WTC11 (cell line): Measurements from ENCODE around the gene TLE3. TPM values are rescaled to one million over a fixed set of nuclear protein-coding genes. Genes with fewer than 3 reads are reported as not detected.

Experiments used
- ATAC-seq: fragments of 200-7000 bp; cut with Tn5 transposase; 2 replicates; pipeline ENCODE4 v1.10.0; 2021; ENCODE audit warnings: mild to moderate bottlenecking, moderate library complexity
- CTCF ChIA-PET: fragments of 300-600 bp; sonication (Branson Sonifier 250); formaldehyde crosslinking; loops from one replicate; lab custom pipeline; 2021; ENCODE audit warnings: antibody characterized with exemption; lab: Charles Lee
- POLR2A ChIA-PET: fragments of 350-600 bp; sonication (Branson Sonifier 250); formaldehyde crosslinking; loops from one replicate; lab custom pipeline; 2021; ENCODE audit warnings: antibody characterized with exemption; lab: Charles Lee
- DNase-seq: peaks from one replicate; pipeline ENCODE4 v3.0.0; 2021; ENCODE audit warnings: low spot score
- H3K27ac Mint-ChIP-seq: 2 replicates; pipeline ENCODE4 v1.8.0; 2021; ENCODE audit warnings: mixed read lengths
- H3K27me3 Mint-ChIP-seq: 2 replicates; pipeline ENCODE4 v1.8.0; 2021; ENCODE audit warnings: low read depth, mild to moderate bottlenecking, moderate library complexity, mixed read lengths
- H3K36me3 Mint-ChIP-seq: 2 replicates; pipeline ENCODE4 v1.8.0; 2021; ENCODE audit warnings: mixed read lengths
- H3K4me1 Mint-ChIP-seq: 2 replicates; pipeline ENCODE4 v1.8.0; 2022; ENCODE audit warnings: mixed read lengths
- H3K4me3 Mint-ChIP-seq: 2 replicates; pipeline ENCODE4 v1.8.0; 2021; ENCODE audit warnings: mild to moderate bottlenecking, moderate library complexity, mixed read lengths
- H3K9me3 Mint-ChIP-seq: 2 replicates; pipeline ENCODE4 v1.8.0; 2021; ENCODE audit warnings: mixed read lengths
- CREM ChIP-seq: sonication (generic); formaldehyde crosslinking; IDR thresholded peaks from 2 replicates; pipeline ENCODE4 v1.8.1; 2022; ENCODE audit warnings: mild to moderate bottlenecking, missing genetic modification reagents, moderate library complexity
- EMX1 ChIP-seq: fragments of 250-450 bp; sonication (Bioruptor Pico); IDR thresholded peaks from 2 replicates; pipeline ENCODE4 v1.8.0; 2021; ENCODE audit warnings: mild to moderate bottlenecking
- ETV6 ChIP-seq: sonication (generic); formaldehyde crosslinking; IDR thresholded peaks from 2 replicates; pipeline ENCODE4 v1.8.1; 2022; ENCODE audit warnings: mild to moderate bottlenecking, missing genetic modification reagents
- HMGXB4 ChIP-seq: sonication (generic); formaldehyde crosslinking; IDR thresholded peaks from 2 replicates; pipeline ENCODE4 v1.8.1; 2023; ENCODE audit warnings: mild to moderate bottlenecking, moderate library complexity, missing genetic modification reagents
- JUN ChIP-seq: sonication (generic); formaldehyde crosslinking; IDR thresholded peaks from 2 replicates; pipeline ENCODE4 v1.8.0; 2023; ENCODE audit warnings: mild to moderate bottlenecking, missing genetic modification reagents
- NFE2L1 ChIP-seq: sonication (generic); formaldehyde crosslinking; IDR thresholded peaks from 2 replicates; pipeline ENCODE4 v1.8.1; 2023; ENCODE audit warnings: missing genetic modification reagents
- SMAD3 ChIP-seq: sonication (generic); formaldehyde crosslinking; IDR thresholded peaks from 2 replicates; pipeline ENCODE4 v1.8.0; 2022; ENCODE audit warnings: missing genetic modification reagents, mild to moderate bottlenecking, borderline replicate concordance
- SOX15 ChIP-seq: fragments of 250-450 bp; sonication (Bioruptor Pico); IDR thresholded peaks from 2 replicates; pipeline ENCODE4 v1.9.0; 2021; ENCODE audit warnings: mild to moderate bottlenecking
- SP1 ChIP-seq: sonication (generic); formaldehyde crosslinking; conservative IDR thresholded peaks from 2 replicates; pipeline ENCODE4 v1.8.1; 2022; ENCODE audit warnings: missing genetic modification reagents
- STAT6 ChIP-seq: sonication (generic); formaldehyde crosslinking; conservative IDR thresholded peaks from 2 replicates; pipeline ENCODE4 v1.8.1; 2023; ENCODE audit warnings: mild to moderate bottlenecking, low read depth, missing genetic modification reagents, moderate library complexity
- TCF7 ChIP-seq: sonication (generic); formaldehyde crosslinking; IDR thresholded peaks from 2 replicates; pipeline ENCODE4 v1.8.0; 2022; ENCODE audit warnings: mild to moderate bottlenecking, low read depth, missing genetic modification reagents, moderate library complexity
- ZBTB21 ChIP-seq: sonication (generic); formaldehyde crosslinking; IDR thresholded peaks from 2 replicates; pipeline ENCODE4 v1.8.1; 2023; ENCODE audit warnings: mild to moderate bottlenecking, missing genetic modification reagents, borderline replicate concordance
- ZNF138 ChIP-seq: sonication (generic); formaldehyde crosslinking; conservative IDR thresholded peaks from 2 replicates; pipeline ENCODE4 v1.8.1; 2022; ENCODE audit warnings: mild to moderate bottlenecking, moderate library complexity, missing genetic modification reagents
- ZNF317 ChIP-seq: sonication (generic); formaldehyde crosslinking; IDR thresholded peaks from 2 replicates; pipeline ENCODE4 v1.8.1; 2023; ENCODE audit warnings: low read depth, mild to moderate bottlenecking, moderate library complexity, missing genetic modification reagents, borderline replicate concordance
- ZNF416 ChIP-seq: fragments of 250-450 bp; sonication (Bioruptor Pico); IDR thresholded peaks from 2 replicates; pipeline ENCODE4 v1.9.0; 2021; ENCODE audit warnings: mild to moderate bottlenecking, inconsistent platforms
- ZNF423 ChIP-seq: fragments of 250-450 bp; sonication (Bioruptor Pico); IDR thresholded peaks from 2 replicates; pipeline ENCODE4 v2.1.2; 2022; ENCODE audit warnings: mild to moderate bottlenecking, moderate library complexity
- total RNA-seq: library from RNA; stranded (reverse); gene quantifications from 3 replicates; pipeline ENCODE4 v1.2.3, GENCODE V29; 2021
- TF ChIP-seq, protein P1 (sequence below): fragments of 250-450 bp; sonication (Bioruptor Pico); IDR thresholded peaks from 2 replicates; pipeline ENCODE4 v1.9.0; 2021; ENCODE audit warnings: mild to moderate bottlenecking, borderline replicate concordance
- TF ChIP-seq, protein P2 (sequence below): fragments of 200-600 bp; IDR thresholded peaks from 2 replicates; pipeline ENCODE4 v1.8.0; 2022; ENCODE audit warnings: antibody characterized with exemption

Gene TLE3
- total RNA-seq, 1 experiment from 2014 or later: 78.7 TPM

DNA sequence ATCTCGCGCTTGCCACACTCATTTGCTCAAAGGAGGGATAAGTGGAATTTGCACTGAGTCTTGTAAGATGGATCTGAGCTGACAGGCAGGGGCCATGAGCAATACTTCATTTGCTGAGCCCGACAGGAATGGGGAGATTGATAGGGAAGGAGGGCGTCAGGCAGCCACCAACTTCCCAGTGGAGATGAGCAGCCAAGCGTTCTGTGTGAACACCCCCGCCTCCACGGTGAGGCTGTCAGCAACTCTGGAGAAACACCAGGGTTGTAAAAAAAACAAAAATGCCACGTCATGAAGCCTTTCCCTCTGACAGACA lies 36.8 kb downstream of the TLE3 start:
- no peak for ATAC-seq
- H3K9me3 Mint-ChIP-seq: no peaks in the 10 kb centered on the region
- peaks cover 5% of the 10 kb centered on the region; the same call in 1 of the 2 replicates for H3K4me1 Mint-ChIP-seq
- DNase-seq: peak; percentile 1
- H3K27me3 Mint-ChIP-seq: no peaks in the 10 kb centered on the region
- CTCF ChIA-PET: no interaction called here
- POLR2A ChIA-PET: no interaction called here
- H3K27ac Mint-ChIP-seq: peak overlapping the region; percentile 41; the same call in 1 of the 2 replicates
- TF ChIP-seq ZNF317 (CRISPR knock-in tag) (no peak), NFE2L1 (CRISPR knock-in tag) (no peak), ETV6 (CRISPR knock-in tag) (no peak), STAT6 (CRISPR knock-in tag) (no peak), EMX1 (CRISPR knock-in tag) (no peak)
- TF ChIP-seq, protein P1, sequence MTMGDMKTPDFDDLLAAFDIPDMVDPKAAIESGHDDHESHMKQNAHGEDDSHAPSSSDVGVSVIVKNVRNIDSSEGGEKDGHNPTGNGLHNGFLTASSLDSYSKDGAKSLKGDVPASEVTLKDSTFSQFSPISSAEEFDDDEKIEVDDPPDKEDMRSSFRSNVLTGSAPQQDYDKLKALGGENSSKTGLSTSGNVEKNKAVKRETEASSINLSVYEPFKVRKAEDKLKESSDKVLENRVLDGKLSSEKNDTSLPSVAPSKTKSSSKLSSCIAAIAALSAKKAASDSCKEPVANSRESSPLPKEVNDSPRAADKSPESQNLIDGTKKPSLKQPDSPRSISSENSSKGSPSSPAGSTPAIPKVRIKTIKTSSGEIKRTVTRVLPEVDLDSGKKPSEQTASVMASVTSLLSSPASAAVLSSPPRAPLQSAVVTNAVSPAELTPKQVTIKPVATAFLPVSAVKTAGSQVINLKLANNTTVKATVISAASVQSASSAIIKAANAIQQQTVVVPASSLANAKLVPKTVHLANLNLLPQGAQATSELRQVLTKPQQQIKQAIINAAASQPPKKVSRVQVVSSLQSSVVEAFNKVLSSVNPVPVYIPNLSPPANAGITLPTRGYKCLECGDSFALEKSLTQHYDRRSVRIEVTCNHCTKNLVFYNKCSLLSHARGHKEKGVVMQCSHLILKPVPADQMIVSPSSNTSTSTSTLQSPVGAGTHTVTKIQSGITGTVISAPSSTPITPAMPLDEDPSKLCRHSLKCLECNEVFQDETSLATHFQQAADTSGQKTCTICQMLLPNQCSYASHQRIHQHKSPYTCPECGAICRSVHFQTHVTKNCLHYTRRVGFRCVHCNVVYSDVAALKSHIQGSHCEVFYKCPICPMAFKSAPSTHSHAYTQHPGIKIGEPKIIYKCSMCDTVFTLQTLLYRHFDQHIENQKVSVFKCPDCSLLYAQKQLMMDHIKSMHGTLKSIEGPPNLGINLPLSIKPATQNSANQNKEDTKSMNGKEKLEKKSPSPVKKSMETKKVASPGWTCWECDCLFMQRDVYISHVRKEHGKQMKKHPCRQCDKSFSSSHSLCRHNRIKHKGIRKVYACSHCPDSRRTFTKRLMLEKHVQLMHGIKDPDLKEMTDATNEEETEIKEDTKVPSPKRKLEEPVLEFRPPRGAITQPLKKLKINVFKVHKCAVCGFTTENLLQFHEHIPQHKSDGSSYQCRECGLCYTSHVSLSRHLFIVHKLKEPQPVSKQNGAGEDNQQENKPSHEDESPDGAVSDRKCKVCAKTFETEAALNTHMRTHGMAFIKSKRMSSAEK (CRISPR knock-in tag): no peak
- H3K36me3 Mint-ChIP-seq: peaks cover 37% of the 10 kb centered on the region
- no peak overlapping the region for H3K4me3 Mint-ChIP-seq

DNA sequence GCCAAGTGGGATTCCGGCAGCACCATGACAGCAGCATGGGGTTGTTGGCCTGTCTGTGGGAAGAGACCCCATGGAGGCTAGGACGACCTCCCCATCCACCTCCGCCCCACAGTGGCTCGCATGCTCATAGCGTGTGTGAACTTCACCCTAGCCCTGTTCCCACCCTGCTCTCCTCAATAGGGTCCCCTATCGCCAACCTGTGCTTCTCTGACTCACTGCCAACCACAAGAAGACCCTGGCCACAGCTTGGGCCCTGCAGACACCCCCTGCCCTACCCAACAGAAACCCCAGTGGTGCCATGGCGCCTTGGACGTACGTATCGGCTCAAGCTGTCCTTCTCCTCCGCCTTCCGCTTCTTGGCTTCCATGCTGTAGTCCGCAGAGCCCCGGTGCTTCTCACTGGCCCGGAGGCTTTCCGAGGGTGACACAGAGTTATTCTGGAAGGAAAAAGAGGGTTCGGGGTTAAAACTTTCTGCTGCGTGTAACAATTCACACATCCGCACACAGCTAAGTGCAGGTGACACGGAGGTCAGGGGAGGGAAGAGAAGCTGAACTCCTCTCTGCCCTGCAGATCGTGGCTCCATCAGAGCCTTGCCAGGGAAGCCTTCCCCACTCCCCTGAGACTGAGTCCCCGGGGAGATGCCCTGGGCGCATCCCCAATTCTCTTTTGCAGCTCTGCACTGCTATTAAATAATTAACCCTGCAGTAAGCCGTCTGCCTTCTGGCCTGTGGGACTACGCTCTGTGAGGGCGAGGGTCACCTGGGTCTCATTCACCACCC lies 37.3 kb downstream of the TLE3 start:
- ChIA-PET CTCF (no interaction called here), POLR2A (no interaction called here)
- peaks cover 40% of the 10 kb centered on the region for H3K36me3 Mint-ChIP-seq
- TF ChIP-seq, protein P2, sequence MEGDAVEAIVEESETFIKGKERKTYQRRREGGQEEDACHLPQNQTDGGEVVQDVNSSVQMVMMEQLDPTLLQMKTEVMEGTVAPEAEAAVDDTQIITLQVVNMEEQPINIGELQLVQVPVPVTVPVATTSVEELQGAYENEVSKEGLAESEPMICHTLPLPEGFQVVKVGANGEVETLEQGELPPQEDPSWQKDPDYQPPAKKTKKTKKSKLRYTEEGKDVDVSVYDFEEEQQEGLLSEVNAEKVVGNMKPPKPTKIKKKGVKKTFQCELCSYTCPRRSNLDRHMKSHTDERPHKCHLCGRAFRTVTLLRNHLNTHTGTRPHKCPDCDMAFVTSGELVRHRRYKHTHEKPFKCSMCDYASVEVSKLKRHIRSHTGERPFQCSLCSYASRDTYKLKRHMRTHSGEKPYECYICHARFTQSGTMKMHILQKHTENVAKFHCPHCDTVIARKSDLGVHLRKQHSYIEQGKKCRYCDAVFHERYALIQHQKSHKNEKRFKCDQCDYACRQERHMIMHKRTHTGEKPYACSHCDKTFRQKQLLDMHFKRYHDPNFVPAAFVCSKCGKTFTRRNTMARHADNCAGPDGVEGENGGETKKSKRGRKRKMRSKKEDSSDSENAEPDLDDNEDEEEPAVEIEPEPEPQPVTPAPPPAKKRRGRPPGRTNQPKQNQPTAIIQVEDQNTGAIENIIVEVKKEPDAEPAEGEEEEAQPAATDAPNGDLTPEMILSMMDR: no peak
- TF ChIP-seq JUN (no peak), SOX15 (CRISPR knock-in tag) (no peak)
- no peaks in the 10 kb centered on the region for H3K9me3 Mint-ChIP-seq
- ATAC-seq (no peak), DNase-seq (peak; percentile 2)
- H3K4me3 Mint-ChIP-seq: no peak overlapping the region
- H3K4me1 Mint-ChIP-seq: peaks cover 5% of the 10 kb centered on the region; the same call in 1 of the 2 replicates
- peak overlapping the region; percentile 41; the same call in 1 of the 2 replicates for H3K27ac Mint-ChIP-seq
- H3K27me3 Mint-ChIP-seq: no peaks in the 10 kb centered on the region

DNA sequence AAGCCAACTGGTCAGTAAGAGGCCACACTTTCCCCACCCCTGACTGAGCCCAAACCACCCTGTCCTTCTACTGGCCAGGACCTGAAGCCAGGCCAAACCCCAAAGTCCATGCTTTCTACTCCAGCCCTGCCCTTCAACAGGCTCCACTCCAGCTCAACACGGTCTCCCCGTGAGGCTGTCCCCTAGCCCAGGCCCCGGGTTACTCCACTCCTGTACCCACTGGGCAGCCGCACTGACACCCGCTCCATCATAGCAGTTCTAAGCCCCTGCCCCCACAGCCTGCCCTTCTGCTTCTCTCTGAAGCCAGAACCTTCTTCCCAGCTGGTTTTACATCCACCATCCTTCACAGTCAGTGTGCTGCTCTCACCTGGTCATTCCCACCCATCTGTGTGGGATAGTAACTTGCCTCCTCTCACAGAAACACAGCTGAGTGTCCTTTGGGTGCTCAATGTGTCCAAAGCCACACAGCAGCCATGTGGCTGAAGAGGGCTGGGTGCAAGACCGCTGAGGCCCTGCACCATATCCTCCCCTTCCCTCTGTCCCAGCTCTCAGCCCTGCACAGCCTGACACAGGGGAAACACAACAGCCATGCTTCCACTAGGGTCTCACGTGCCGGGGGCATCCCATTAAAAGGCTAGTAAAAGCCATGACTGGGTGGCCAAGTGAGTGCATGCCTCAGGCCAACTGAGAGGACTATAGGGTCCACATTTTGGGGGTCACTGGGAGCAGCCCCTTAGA lies 38.1 kb downstream of the TLE3 start:
- ChIA-PET CTCF (no interaction called here), POLR2A (no interaction called here)
- ATAC-seq (no peak), DNase-seq (peak; percentile 5)
- Mint-ChIP-seq H3K27ac (no peak overlapping the region), H3K9me3 (no peaks in the 10 kb centered on the region), H3K36me3 (peaks cover 46% of the 10 kb centered on the region), H3K4me3 (no peak overlapping the region), H3K27me3 (no peaks in the 10 kb centered on the region), H3K4me1 (peaks cover 5% of the 10 kb centered on the region; the same call in 1 of the 2 replicates)
- TF ChIP-seq, protein P2: no peak
- TF ChIP-seq TCF7 (CRISPR knock-in tag) (no peak), ZNF416 (no peak), CREM (CRISPR knock-in tag) (no peak), SP1 (CRISPR knock-in tag) (no peak), SMAD3 (CRISPR knock-in tag) (no peak), ZNF423 (CRISPR knock-in tag) (no peak), ZNF138 (CRISPR knock-in tag) (no peak), ZBTB21 (CRISPR knock-in tag) (no peak), HMGXB4 (CRISPR knock-in tag) (no peak)
